ENCODE results near the gene JAZF1.

- TF ChIP-seq CTCF (IDR thresholded peaks at IDR 0.05; ENCODE audit: insufficient read depth, low read length, poor library complexity, severe bottlenecking) = no peak
- no peak for TF ChIP-seq EZH2phosphoT487 (conservative IDR thresholded peaks at IDR 0.05; ENCODE audit: low read length)
Observed at GRCh38 chr7:27916372-27916771, 264.2 kb downstream of the JAZF1 start.

Data from SU-DHL-6 (cell line).